Measurements from ENCODE around the gene RNF10.

The RNF10 gene

DNA sequence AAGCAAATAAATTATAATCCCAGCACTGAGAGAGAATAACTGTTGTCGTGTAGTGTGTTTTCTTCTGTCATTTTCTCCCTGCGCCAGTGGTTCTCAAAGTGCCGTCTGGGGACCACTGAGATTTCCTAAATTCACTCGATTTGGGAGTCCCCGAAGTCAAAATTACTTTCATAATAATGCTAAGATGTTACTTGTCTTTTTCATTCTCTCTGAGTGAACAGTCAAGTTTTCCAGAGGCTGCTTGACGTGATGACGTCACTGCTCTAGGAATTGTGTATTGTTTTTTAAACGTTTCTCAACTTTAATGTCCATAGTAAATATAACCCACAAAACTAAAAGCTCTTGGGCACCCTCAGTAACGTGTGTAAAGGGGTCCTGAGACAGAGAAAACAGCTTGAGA lies 47.8 kb downstream of the RNF10 start:
- H3K4me3 ChIP-seq (ENCODE audit: low read depth in 1 of 2, low read length in 2 of 2), result peak overlapping the region; percentile 94 to 99
- H3K36me3 ChIP-seq (ENCODE audit: control insufficient read depth in 1 of 2, insufficient read depth in 2 of 2, low read length in 2 of 2), result peaks cover 20 to 29% of the 10 kb centered on the region in 2 donors
- H3K27me3 ChIP-seq (ENCODE audit: low read depth, low read length), result no peaks in the 10 kb centered on the region
- no peaks in the 10 kb centered on the region for H3K9me3 ChIP-seq (ENCODE audit: control insufficient read depth in 1 of 2, low read length in 2 of 2)
- no peak overlapping the region for H3K27ac ChIP-seq (ENCODE audit: low read length)
- peaks cover 12 to 31% of the 10 kb centered on the region in 2 donors for H3K4me1 ChIP-seq (ENCODE audit: control insufficient read depth in 1 of 2, insufficient read depth in 2 of 2, low read length in 2 of 2)

DNA sequence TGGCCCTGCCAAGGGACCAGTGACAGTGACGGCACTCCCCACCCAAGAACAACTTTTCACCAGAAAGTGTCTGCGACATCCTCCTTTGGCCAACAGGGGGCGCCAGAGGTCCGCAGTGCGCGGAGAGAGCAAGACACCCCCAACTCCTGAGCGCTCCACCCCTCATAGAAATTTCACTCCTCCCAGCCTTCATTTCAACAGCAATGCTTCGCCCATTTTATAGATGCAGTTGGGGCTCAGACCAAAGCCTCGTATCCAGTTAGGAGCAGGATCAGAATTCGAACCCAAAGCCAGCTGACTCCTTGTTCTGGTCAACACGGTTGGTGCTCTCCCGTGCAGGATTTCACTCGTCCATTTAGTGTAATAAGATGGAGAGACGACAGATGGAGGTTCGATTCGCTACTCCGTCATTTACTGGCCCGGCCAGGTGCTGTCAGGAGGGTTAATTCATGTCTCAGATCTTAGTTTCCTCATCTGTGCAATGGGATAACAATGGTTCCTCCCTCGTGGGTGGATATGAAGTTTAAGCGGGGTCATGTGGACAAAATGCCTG lies 49.4 kb downstream of the RNF10 start:
- Histone ChIP-seq H3K36me3 (ENCODE audit: control insufficient read depth in 1 of 2, insufficient read depth in 2 of 2, low read length in 2 of 2) (peaks cover 11 to 13% of the 10 kb centered on the region in 2 donors), H3K27me3 (ENCODE audit: low read depth, low read length) (no peaks in the 10 kb centered on the region), H3K27ac (ENCODE audit: low read length) (no peak overlapping the region), H3K9me3 (ENCODE audit: control insufficient read depth in 1 of 2, low read length in 2 of 2) (no peaks in the 10 kb centered on the region), H3K4me1 (ENCODE audit: control insufficient read depth in 1 of 2, insufficient read depth in 2 of 2, low read length in 2 of 2) (peaks cover 12 to 31% of the 10 kb centered on the region in 2 donors), H3K4me3 (ENCODE audit: low read depth in 1 of 2, low read length in 2 of 2) (peak overlapping the region in 1 of 2 donors; percentile 44)

DNA sequence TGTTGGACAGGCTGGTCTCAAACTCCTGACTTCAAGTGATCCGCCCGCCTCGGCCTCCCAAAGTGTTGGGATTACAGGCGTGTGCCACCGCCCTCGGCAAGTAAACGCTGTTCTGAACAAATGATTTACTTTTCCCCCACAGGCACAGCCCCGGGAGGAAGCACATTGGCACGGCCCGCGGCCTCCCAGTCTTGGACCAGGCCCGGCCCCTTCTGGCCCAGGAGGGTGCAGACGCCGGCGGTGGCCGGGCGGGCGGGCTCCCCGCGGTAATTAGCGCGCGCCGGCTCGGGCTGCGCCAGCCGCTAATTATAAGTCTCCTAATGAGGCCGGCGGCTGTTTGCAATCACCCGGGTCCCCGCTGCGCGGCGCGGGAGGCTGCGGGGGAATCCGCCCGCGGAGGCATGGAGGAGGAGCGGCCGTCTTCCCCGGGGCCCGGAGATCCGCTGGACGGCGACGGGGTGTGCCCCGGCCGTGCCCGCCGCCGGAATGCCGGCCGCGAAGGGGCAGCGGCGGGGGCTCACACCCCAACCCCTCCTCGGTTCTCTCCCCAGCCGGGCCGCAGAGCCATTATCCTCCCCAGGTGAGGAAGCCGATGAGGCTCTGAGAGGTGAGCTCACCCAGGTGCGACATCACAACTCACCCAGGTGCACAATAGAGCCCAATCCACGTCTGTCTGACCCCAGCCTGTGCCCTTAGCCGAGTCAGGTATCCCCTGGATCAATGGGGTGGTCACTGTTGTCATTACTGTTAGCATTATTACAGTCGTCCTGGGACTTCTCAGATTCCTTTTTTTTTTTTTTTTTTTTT lies 50.4 kb downstream of the RNF10 start:
- no peak overlapping the region for H3K27ac ChIP-seq (ENCODE audit: low read length)
- H3K4me1 ChIP-seq (ENCODE audit: control insufficient read depth in 1 of 2, insufficient read depth in 2 of 2, low read length in 2 of 2), result peaks cover 12 to 41% of the 10 kb centered on the region in 2 donors
- H3K9me3 ChIP-seq (ENCODE audit: control insufficient read depth in 1 of 2, low read length in 2 of 2), result no peaks in the 10 kb centered on the region
- H3K36me3 ChIP-seq (ENCODE audit: control insufficient read depth in 1 of 2, insufficient read depth in 2 of 2, low read length in 2 of 2), result peaks cover 2 to 3% of the 10 kb centered on the region in 2 donors
- H3K4me3 ChIP-seq (ENCODE audit: low read depth in 1 of 2, low read length in 2 of 2), result peak overlapping the region; percentile 8 to 60
- H3K27me3 ChIP-seq (ENCODE audit: low read depth, low read length), result no peaks in the 10 kb centered on the region

DNA sequence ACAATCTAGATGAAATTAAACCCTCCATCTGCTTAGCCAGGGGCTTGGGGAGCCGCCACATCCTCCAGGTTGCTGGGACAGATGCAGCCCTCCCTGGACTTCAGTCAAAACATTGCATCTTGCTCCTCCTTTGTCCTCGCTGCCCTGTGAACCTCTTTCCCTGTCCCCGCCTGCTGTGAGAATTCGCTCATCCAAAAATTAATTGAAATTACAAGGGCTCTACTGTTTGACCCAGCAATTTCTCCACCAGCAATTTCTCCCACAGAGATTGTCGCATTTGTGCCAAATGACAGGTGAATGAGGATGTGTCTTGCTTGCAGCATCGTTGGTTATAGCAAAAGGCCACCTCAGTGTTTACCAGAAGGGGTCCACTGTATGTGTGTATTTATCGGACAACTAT lies 52.0 kb downstream of the RNF10 start:
- Histone ChIP-seq H3K9me3 (ENCODE audit: control insufficient read depth in 1 of 2, low read length in 2 of 2) (no peaks in the 10 kb centered on the region), H3K36me3 (ENCODE audit: control insufficient read depth in 1 of 2, insufficient read depth in 2 of 2, low read length in 2 of 2) (no peaks in the 10 kb centered on the region), H3K27me3 (ENCODE audit: low read depth, low read length) (no peaks in the 10 kb centered on the region), H3K4me3 (ENCODE audit: low read depth in 1 of 2, low read length in 2 of 2) (no peak overlapping the region), H3K4me1 (ENCODE audit: control insufficient read depth in 1 of 2, insufficient read depth in 2 of 2, low read length in 2 of 2) (peaks cover 7 to 32% of the 10 kb centered on the region in 2 donors), H3K27ac (ENCODE audit: low read length) (no peak overlapping the region)

DNA sequence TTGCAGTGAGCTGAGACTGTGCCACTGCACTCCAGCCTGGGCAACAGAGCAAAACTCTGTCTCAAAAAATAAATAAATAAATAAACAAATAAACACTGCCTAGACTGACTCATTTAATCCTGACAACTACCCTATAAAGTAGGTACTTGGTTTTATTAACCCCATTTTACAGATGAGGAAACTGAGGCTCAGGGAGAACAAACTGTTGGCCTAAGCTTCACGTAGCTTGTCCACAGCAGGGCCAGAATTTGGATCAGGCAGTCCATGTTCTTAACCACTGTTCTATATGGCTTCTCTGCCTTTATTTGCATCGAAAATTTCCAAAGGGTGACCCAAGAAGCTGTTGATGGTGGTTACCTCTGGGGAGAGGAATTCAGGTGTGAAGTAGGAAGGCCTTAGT lies 52.7 kb downstream of the RNF10 start:
- no peaks in the 10 kb centered on the region for H3K36me3 ChIP-seq (ENCODE audit: control insufficient read depth in 1 of 2, insufficient read depth in 2 of 2, low read length in 2 of 2)
- no peak overlapping the region for H3K27ac ChIP-seq (ENCODE audit: low read length)
- no peak overlapping the region for H3K4me3 ChIP-seq (ENCODE audit: low read depth in 1 of 2, low read length in 2 of 2)
- H3K4me1 ChIP-seq (ENCODE audit: control insufficient read depth in 1 of 2, insufficient read depth in 2 of 2, low read length in 2 of 2), result peaks cover 3 to 29% of the 10 kb centered on the region in 2 donors
- H3K9me3 ChIP-seq (ENCODE audit: control insufficient read depth in 1 of 2, low read length in 2 of 2), result no peaks in the 10 kb centered on the region
- no peaks in the 10 kb centered on the region for H3K27me3 ChIP-seq (ENCODE audit: low read depth, low read length)

DNA sequence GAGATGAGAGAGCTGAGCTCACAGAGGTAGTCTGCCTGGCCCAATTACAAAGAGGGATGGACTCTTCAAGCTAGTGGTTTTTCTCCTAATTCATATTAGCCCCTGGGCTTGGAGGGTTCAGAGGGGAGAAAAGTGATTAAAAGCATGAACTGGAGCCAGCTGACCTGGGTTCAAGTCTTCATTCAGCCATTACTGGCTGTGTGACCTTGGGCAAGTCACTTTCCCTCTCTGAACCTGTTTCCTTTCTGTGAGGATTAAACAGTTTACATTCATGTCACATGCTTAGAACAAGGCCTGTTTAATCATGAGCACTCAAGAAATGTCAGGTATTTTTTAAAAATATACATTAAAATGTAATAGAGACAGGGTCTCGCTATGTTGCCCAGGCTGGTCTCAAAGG lies 54.2 kb downstream of the RNF10 start:
- Histone ChIP-seq H3K4me1 (ENCODE audit: control insufficient read depth in 1 of 2, insufficient read depth in 2 of 2, low read length in 2 of 2) (peaks cover 0 to 23% of the 10 kb centered on the region in 2 donors), H3K9me3 (ENCODE audit: control insufficient read depth in 1 of 2, low read length in 2 of 2) (no peaks in the 10 kb centered on the region), H3K27me3 (ENCODE audit: low read depth, low read length) (no peaks in the 10 kb centered on the region), H3K4me3 (ENCODE audit: low read depth in 1 of 2, low read length in 2 of 2) (no peak overlapping the region), H3K36me3 (ENCODE audit: control insufficient read depth in 1 of 2, insufficient read depth in 2 of 2, low read length in 2 of 2) (no peaks in the 10 kb centered on the region), H3K27ac (ENCODE audit: low read length) (no peak overlapping the region)

DNA sequence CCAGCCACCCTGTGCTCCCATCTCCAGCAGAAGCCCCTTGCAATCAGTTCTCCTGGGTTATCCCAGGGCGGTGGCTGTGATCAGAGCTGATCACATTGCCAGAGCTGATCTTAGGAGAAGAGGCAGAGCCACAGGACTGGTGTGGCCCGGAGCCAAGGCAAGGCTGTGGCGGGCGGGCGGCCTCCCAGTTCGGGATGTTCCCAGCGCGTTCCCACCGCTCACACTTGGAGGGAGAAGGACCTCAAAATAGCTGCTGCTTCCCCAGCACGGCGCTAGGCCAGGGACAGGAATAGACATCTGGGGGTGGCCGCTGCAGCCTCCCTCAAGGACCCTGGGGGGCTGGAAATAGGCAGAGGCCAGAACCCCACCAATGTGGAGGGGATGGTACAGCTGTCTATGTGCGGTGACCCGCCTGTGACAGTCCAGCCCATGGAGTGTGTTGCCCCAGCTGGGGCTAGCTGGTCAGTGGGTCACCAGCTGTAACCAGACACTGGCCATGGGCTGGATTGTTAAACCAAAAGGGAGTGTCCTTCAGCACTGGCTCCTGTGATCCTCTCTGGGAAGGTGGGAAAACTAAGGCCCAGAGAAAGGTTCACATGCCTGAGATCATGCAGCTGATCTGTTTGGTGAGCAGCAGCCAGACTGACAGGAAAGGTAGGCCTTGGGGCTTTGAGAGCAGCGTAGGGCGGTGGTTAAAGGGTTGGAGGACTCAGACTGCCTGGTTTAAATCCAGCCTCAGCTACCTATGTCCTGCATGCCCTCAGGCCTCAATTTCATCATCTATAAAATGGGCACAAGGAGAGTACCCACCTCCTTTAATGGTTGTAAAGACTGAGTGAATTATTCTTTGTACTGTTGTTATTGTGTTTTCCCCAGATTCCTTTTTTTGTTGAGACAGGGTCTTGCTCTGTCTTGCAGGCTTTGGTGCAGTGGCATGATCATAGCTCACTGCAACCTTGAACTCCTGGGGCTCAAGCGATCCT lies 55.1 kb downstream of the RNF10 start:
- no peak overlapping the region for H3K27ac ChIP-seq (ENCODE audit: low read length)
- no peak overlapping the region for H3K4me3 ChIP-seq (ENCODE audit: low read depth in 1 of 2, low read length in 2 of 2)
- peaks cover 0 to 14% of the 10 kb centered on the region in 2 donors for H3K4me1 ChIP-seq (ENCODE audit: control insufficient read depth in 1 of 2, insufficient read depth in 2 of 2, low read length in 2 of 2)
- no peaks in the 10 kb centered on the region for H3K36me3 ChIP-seq (ENCODE audit: control insufficient read depth in 1 of 2, insufficient read depth in 2 of 2, low read length in 2 of 2)
- H3K27me3 ChIP-seq (ENCODE audit: low read depth, low read length), result no peaks in the 10 kb centered on the region
- no peaks in the 10 kb centered on the region for H3K9me3 ChIP-seq (ENCODE audit: control insufficient read depth in 1 of 2, low read length in 2 of 2)

DNA sequence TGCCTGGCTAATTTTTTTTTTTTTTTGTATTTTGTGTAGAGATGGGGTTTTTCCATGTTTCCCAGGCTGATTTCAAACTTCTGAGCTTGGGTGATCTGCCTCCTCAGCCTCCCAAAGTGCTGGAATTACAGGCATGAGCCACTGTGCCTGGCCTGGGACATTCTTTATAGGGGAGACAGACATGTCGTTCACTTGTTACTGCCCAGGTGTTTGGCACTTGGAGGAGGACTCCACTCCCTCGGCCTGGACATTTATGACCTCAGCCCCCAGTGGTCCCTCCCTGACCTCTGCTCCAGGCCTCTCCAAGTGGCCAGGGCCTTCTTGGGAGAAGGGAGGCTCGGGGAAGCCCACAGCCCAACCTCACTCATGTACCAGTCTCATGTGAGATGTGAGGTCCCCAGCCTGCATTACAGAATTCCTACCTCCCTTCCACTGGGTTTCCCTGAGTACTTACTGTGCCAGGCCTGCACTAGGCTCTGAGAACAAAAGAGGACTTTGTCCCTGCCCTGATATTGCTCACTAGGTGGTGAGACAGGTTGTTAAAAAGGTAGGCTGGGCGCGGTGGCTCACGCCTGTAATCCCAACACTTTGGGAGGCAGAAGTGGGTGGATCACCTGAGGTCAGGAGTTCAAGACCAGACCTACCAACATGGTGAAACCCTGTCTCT lies 56.7 kb downstream of the RNF10 start:
- H3K4me1 ChIP-seq (ENCODE audit: control insufficient read depth in 1 of 2, insufficient read depth in 2 of 2, low read length in 2 of 2), result peaks cover 0 to 10% of the 10 kb centered on the region in 2 donors
- no peak overlapping the region for H3K27ac ChIP-seq (ENCODE audit: low read length)
- no peaks in the 10 kb centered on the region for H3K27me3 ChIP-seq (ENCODE audit: low read depth, low read length)
- no peaks in the 10 kb centered on the region for H3K9me3 ChIP-seq (ENCODE audit: control insufficient read depth in 1 of 2, low read length in 2 of 2)
- no peaks in the 10 kb centered on the region for H3K36me3 ChIP-seq (ENCODE audit: control insufficient read depth in 1 of 2, insufficient read depth in 2 of 2, low read length in 2 of 2)
- H3K4me3 ChIP-seq (ENCODE audit: low read depth in 1 of 2, low read length in 2 of 2), result no peak overlapping the region

DNA sequence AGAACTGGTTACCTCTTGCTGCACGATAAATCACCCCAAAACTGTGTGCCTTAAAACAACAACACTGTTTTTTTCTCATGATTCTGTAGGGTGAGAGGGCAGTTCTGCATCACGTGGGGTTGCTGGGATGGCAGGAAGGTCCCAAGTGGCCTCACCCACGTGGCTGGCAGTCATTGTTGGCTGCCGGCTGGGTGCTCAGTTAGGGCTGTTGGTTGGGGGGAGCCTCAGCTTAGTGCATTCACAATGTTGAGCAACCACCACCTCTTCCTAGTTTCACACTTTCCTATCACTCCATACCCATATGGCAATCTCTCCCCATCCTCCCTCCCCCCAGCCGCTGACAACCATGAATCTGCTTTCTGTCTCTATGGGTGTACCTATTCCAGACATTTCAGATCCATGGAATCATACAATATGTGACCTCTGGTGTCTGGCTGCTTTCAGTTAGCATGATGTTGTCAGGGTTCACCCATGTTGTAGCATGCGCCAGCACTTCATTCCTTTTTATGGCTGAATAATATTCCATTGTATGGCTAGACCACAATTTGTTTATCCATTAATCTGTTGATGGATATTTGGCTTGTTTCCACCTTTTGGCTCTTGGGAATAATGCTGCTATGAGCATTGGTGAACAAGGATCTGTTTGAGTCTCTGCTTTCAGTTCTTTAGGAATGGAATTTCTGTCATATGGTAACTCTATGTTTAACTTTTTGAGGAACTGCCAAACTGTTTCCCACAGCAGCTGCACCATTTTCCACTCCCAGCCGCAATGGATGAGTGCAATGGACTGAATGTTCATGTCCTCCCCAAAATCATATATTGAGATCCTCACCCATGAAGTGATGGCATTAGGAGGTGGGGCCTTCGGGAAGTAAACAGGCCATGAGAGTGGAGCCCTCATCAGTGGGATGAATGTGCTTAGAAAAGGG lies 58.2 kb downstream of the RNF10 start:
- Histone ChIP-seq H3K4me3 (ENCODE audit: low read depth in 1 of 2, low read length in 2 of 2) (no peak overlapping the region), H3K9me3 (ENCODE audit: control insufficient read depth in 1 of 2, low read length in 2 of 2) (no peaks in the 10 kb centered on the region), H3K4me1 (ENCODE audit: control insufficient read depth in 1 of 2, insufficient read depth in 2 of 2, low read length in 2 of 2) (peaks cover 0 to 10% of the 10 kb centered on the region in 2 donors), H3K36me3 (ENCODE audit: control insufficient read depth in 1 of 2, insufficient read depth in 2 of 2, low read length in 2 of 2) (no peaks in the 10 kb centered on the region), H3K27ac (ENCODE audit: low read length) (no peak overlapping the region), H3K27me3 (ENCODE audit: low read depth, low read length) (no peaks in the 10 kb centered on the region)

DNA sequence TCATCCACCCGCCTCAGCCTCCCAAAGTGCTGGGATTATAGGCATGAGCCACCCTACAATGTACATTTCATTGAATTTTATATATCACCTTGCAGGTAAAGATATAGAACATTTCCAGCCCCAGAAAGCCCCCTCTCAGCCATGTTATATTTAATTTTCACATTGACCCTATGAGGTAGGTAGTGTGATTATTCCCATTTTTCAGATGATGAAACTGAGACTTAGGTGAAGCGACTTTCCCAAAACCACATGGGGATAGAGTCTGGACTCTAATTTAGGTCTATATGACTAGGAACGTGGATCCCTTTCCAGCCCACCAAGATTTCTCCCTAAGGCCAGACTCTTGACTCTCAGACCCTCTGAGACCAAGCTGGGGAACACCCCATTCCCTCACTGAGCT lies 62.7 kb downstream of the RNF10 start:
- no peaks in the 10 kb centered on the region for H3K36me3 ChIP-seq (ENCODE audit: control insufficient read depth in 1 of 2, insufficient read depth in 2 of 2, low read length in 2 of 2)
- H3K9me3 ChIP-seq (ENCODE audit: control insufficient read depth in 1 of 2, low read length in 2 of 2), result no peaks in the 10 kb centered on the region
- no peak overlapping the region for H3K27ac ChIP-seq (ENCODE audit: low read length)
- H3K4me3 ChIP-seq (ENCODE audit: low read depth in 1 of 2, low read length in 2 of 2), result no peak overlapping the region
- H3K4me1 ChIP-seq (ENCODE audit: control insufficient read depth in 1 of 2, insufficient read depth in 2 of 2, low read length in 2 of 2), result no peaks in the 10 kb centered on the region
- H3K27me3 ChIP-seq (ENCODE audit: low read depth, low read length), result no peaks in the 10 kb centered on the region

Measured in muscle layer of duodenum (tissue), 2 donors.